Measurements from ENCODE around the gene ZNF746. TPM values are rescaled to one million over a fixed set of nuclear protein-coding genes. Genes with fewer than 3 reads are reported as not detected.

Gene ZNF746
- total and polyA plus RNA-seq, 4 donors: 8.9 to 25.1 (median 17.1) TPM

DNA sequence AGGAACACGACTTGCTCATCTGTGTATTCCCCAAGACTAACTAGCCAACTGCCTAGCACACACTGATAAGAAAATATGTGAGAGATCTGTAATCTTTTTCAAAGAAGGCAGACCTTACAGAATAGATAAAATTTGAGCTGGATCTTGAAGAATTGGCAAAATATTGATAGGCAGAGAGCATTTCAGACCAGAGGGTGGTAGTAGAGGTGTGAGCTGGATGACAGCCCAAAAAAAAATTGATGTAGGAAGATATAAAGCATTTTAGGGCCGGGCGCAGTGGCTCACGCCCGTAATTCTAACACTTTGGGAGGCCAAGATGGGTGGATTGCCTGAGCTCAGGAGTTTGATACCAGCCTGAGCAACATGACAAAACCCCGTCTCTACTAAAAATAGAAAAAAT lies 1.2 kb upstream of the ZNF746 start:
- Histone ChIP-seq H3K4me3 (no peak overlapping the region), H3K9me3 (ENCODE audit: control insufficient read depth in 4 of 4, insufficient read depth in 3 of 4, low read length in 3 of 4) (no peaks in the 10 kb centered on the region), H3K36me3 (ENCODE audit: control insufficient read depth in 4 of 4, insufficient read depth in 4 of 4, low read length in 4 of 4) (peaks cover 0 to 3% (median 2%) of the 10 kb centered on the region in 4 donors), H3K27ac (ENCODE audit: low read depth in 1 of 2, low read length in 1 of 2) (no peak overlapping the region), H3K4me1 (ENCODE audit: control insufficient read depth in 5 of 5, insufficient read depth in 5 of 5, low read length in 5 of 5) (peaks cover 0 to 28% (median 13%) of the 10 kb centered on the region in 5 donors), H3K27me3 (ENCODE audit: control insufficient read depth in 3 of 3, insufficient read depth in 3 of 3, low read length in 2 of 3) (no peaks in the 10 kb centered on the region), H3K9ac (ENCODE audit: insufficient read depth in 1 of 2, low read length in 2 of 2) (no peak overlapping the region)
- DNase-seq (no peak), ATAC-seq (ENCODE audit: insufficient read depth, low FRiP score) (no peak)
- WGBS, 2 donors: 89 to 95% methylated on average over 6 of the region's 6 CpGs
- TF ChIP-seq, protein P1, sequence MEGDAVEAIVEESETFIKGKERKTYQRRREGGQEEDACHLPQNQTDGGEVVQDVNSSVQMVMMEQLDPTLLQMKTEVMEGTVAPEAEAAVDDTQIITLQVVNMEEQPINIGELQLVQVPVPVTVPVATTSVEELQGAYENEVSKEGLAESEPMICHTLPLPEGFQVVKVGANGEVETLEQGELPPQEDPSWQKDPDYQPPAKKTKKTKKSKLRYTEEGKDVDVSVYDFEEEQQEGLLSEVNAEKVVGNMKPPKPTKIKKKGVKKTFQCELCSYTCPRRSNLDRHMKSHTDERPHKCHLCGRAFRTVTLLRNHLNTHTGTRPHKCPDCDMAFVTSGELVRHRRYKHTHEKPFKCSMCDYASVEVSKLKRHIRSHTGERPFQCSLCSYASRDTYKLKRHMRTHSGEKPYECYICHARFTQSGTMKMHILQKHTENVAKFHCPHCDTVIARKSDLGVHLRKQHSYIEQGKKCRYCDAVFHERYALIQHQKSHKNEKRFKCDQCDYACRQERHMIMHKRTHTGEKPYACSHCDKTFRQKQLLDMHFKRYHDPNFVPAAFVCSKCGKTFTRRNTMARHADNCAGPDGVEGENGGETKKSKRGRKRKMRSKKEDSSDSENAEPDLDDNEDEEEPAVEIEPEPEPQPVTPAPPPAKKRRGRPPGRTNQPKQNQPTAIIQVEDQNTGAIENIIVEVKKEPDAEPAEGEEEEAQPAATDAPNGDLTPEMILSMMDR (IDR thresholded peaks at IDR 0.05; ENCODE audit: control extremely low read depth, extremely low read depth): no peak

DNA sequence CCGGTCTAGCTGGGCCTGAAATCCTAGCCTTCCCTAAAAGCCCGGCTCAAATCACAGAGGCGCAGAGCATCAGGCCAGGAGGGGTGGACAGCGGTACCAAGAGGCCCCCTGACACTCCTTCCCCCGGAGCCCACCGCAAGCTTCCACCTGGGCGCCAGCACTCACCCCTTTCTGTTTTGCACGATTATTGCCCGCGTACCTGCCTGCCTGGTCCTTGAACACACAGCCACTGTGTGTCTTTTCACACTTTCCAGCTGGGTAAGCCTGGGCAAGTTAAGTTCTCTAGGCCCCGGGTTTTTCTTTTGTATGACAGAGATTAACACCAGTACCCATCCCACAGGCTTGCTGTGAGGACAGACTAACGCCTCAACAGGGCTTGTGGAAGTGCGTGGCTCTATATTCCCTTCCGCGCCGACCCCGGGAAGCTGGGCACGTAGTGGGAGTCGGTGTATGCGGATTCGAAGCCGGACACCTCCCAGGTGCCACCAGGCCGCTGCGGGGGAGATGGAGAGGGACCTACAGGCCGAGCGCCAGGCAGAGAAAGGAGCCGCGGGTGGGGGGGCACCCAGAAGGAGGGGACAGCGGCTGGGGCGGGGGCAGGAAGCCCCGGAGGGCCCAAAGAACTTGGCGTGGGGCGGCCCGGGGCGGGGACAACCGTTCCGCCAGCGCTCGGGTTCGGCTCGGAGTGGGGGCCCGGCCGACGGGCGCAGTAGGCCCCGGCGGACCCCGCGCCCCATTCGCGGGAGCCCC lies 792 bp downstream of the ZNF746 start:
- no peaks in the 10 kb centered on the region for H3K27me3 ChIP-seq (ENCODE audit: control insufficient read depth in 3 of 3, insufficient read depth in 3 of 3, low read length in 2 of 3)
- H3K4me3 ChIP-seq: peak overlapping the region; percentile 88
- peak overlapping the region; percentile 63 to 64 for H3K9ac ChIP-seq (ENCODE audit: insufficient read depth in 1 of 2, low read length in 2 of 2)
- H3K9me3 ChIP-seq (ENCODE audit: control insufficient read depth in 4 of 4, insufficient read depth in 3 of 4, low read length in 3 of 4): no peaks in the 10 kb centered on the region
- H3K4me1 ChIP-seq (ENCODE audit: control insufficient read depth in 5 of 5, insufficient read depth in 5 of 5, low read length in 5 of 5): peaks cover 0 to 28% (median 13%) of the 10 kb centered on the region in 5 donors
- peaks cover 8 to 20% (median 17%) of the 10 kb centered on the region in 4 donors for H3K36me3 ChIP-seq (ENCODE audit: control insufficient read depth in 4 of 4, insufficient read depth in 4 of 4, low read length in 4 of 4)
- DNase-seq (peak; percentile 53 to 58 (median 56)), ATAC-seq (ENCODE audit: insufficient read depth, low FRiP score) (peak; percentile 27)
- 3 to 6% methylated on average over 39 to 51 of the region's 51 CpGs for WGBS, 2 donors
- TF ChIP-seq, protein P1 (IDR thresholded peaks at IDR 0.05; ENCODE audit: control extremely low read depth, extremely low read depth): no peak
- H3K27ac ChIP-seq (ENCODE audit: low read depth in 1 of 2, low read length in 1 of 2): peak overlapping the region; percentile 86 to 91

DNA sequence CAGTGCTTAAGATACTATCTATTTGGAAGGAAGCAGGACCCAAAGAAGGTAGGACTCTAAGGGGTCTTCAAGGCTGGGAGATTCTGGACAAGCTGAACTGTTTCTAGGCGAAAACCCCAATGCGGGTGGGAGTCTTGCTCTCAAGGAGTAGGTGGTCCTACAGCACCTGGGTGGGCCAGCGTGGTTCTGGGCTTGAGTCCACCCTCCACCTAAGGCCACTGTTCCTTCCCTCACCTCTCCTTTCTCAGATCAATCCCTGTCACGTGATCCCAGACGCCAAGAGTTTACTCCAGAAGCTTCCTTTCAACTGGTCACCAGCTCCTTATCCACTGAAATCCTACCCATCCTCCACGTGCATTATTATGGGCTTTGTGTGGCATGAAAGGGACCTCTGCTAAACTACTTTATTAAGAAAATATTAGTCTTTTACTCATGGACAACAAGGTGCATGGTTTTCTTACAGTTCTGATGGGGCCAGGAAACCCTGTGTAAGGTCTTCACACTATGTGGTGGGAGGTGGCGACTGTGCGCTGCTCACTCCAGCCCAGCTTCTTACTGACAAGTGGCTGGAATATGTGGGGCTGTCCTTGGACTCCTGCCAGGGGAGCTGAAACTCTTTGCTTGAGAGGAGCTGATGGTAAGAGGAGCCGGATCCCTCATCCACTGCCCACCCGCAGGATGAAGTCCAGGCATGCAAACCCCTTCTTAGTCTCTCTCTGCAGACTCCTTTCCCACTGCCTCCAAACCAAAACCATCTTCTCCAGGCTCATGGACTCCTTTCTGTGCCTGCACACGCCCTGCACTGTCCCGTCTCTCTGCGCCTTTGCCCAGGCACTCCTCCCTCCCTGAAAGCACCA lies 1.6 kb downstream of the ZNF746 start:
- WGBS, 2 donors: 50 to 69% methylated on average over 10 to 13 of the region's 13 CpGs
- peak overlapping the region in 1 of 2 donors; percentile 91 for H3K27ac ChIP-seq (ENCODE audit: low read depth in 1 of 2, low read length in 1 of 2)
- peak; percentile 88 to 94 (median 91) for DNase-seq
- TF ChIP-seq, protein P1 (IDR thresholded peaks at IDR 0.05; ENCODE audit: control extremely low read depth, extremely low read depth): no peak
- H3K36me3 ChIP-seq (ENCODE audit: control insufficient read depth in 4 of 4, insufficient read depth in 4 of 4, low read length in 4 of 4): peaks cover 11 to 22% (median 21%) of the 10 kb centered on the region in 4 donors
- ATAC-seq (ENCODE audit: insufficient read depth, low FRiP score): no peak
- peaks cover 0 to 20% (median 13%) of the 10 kb centered on the region in 5 donors for H3K4me1 ChIP-seq (ENCODE audit: control insufficient read depth in 5 of 5, insufficient read depth in 5 of 5, low read length in 5 of 5)
- peak overlapping the region in 1 of 2 donors; percentile 1 for H3K9ac ChIP-seq (ENCODE audit: insufficient read depth in 1 of 2, low read length in 2 of 2)
- no peaks in the 10 kb centered on the region for H3K27me3 ChIP-seq (ENCODE audit: control insufficient read depth in 3 of 3, insufficient read depth in 3 of 3, low read length in 2 of 3)
- no peak overlapping the region for H3K4me3 ChIP-seq
- H3K9me3 ChIP-seq (ENCODE audit: control insufficient read depth in 4 of 4, insufficient read depth in 3 of 4, low read length in 3 of 4): no peaks in the 10 kb centered on the region
